Dermis microvascular lymphatic vessel endothelial cell (primary cell): ENCODE measurements around the gene SLC2A9. TPM values are rescaled to one million over a fixed set of nuclear protein-coding genes. Genes with fewer than 3 reads are reported as not detected.
"Not testable (repeated sequence)": the region's sequence is repeated elsewhere in the genome, so short reads cannot be mapped to it uniquely, and the experiment has no call there.

ENCODE experiments used
- DNase-seq, 2 donors: peaks; one replicate each; pipeline versions ENCODE4 v3.0.0 to v3.0.0-alpha.2; 2010; ENCODE audit warnings: low read depth in 2 of 2
- total RNA-seq: library from RNA; depleted of rRNA; stranded (reverse); fragments of >200 nt; gene quantifications from 2 replicates; pipeline ENCODE4 v1.2.1, GENCODE V29; 2014

SLC2A9 gene
- total RNA-seq, 1 donor from 2014 or later = 0.90 TPM

DNA sequence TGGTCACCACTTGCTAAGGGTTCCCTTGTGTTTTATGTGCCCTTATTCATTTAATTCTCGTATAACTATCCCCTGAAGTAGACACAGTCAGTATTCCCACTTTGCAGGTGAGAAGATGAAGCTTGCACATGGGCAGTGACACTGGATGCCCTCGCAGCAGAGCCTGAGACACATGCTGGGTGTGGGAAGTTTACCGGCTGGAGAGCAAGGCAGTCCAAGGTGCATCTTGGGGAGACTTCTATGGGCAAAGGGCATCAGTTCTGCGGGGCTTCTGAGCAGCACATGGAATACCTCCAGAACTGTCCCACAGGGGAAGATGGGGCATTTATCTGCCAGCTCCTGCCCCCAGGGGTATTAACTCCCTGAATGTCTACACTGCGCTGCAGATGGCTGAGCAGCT is 92.2 kb downstream of the SLC2A9 start:
- DNase-seq = no peak

DNA sequence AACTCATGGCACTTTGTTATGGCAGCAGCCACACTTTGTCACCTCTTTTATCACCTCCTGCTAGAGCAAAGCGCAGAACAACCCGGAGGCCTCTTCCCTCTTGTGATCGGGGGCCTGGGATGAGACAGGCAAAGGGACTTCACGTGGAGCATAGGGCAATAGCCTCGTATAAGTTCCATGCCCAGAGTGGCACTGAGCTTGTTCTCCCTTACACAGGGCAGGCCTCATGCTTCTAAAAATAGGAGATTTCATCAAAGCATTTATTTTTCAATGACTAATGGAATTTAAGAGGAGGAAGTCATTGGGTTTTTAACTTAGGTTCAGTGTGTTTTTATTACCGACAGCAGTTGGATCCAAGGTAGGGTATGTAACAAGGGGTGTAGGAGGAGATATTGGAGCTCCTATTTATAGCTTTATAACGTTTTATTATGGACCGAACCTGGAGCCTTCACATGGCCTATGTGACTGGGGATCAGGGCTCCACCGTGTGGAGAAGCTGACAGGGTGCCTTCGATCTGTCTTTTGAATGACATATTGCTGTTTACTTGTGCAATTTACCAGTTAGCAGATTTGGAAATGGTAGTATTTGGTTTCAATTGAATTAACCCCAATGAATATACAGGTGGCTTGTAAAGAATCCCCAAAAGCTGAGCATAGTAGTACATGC is 93.8 kb downstream of the SLC2A9 start:
- DNase-seq = no peak

DNA sequence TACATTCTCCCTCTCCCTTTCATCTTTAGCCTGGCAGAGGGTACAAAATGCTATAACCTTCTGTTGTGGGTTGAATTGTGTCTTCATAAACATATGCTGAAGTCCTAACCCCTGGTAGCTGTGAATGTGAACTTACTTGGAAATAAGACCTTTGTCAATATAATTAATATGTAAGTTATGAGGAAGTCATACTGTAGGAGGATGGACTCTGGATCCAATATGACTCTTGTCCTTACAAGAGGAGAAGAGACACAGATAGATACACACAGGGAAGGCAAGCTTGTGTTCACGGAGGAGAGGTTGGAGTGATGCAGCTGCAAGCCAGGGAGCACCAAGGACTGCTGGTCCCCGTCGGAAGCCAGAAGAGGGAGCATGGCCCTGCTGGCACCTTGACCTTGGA is 94.7 kb downstream of the SLC2A9 start:
- no peak for DNase-seq

DNA sequence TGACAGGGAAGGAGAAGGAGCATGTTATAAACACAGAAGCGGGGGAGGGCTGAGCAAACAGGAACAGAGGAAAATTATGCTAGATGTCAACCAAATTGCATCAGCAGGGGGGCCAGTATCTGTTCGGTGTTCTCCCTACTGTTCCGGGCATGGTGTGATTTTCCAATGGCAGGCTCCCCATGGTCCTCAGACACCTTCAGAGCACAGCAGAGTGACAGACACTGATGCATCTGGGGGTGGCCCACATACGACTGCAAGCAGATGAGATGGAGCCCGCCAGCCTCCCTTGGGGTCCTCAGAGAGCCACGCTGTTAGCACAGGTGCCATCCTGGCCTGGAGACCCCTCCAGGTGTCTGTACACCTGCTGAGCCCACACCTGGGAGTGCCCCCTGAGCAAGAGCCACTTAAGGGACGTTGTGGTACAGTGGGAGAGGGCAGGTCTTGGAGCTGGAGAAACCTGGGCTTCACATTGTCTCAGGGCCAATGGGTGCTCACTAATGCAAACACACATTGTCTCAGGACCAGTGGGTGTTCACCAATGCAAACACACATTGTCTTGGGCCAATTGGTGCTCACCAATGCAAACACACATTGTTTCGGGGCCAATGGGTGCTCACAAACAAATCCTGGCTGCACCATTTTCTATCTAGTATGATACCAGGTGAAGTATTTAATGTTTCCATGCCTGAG is 95.4 kb downstream of the SLC2A9 start:
- DNase-seq = no peak

DNA sequence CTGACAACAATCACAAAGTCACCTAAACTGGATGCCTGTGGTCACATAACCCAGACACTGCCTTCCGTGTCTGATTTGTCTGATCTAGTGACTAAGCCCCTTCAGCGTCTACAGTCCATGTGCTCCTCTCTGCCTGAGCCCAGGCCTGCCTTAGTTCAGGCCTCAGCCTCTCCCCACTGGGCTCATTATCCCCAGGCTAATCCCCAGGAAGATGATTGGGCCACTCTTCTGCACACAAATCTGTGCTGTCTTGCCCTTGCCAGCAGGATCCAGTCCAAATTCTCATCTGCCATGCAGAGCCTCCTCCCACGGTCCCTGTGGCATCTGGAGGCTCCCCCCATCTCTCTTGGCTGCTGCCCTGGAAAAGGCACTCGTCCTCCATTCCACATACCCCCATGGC is 96.5 kb downstream of the SLC2A9 start:
- no peak for DNase-seq

DNA sequence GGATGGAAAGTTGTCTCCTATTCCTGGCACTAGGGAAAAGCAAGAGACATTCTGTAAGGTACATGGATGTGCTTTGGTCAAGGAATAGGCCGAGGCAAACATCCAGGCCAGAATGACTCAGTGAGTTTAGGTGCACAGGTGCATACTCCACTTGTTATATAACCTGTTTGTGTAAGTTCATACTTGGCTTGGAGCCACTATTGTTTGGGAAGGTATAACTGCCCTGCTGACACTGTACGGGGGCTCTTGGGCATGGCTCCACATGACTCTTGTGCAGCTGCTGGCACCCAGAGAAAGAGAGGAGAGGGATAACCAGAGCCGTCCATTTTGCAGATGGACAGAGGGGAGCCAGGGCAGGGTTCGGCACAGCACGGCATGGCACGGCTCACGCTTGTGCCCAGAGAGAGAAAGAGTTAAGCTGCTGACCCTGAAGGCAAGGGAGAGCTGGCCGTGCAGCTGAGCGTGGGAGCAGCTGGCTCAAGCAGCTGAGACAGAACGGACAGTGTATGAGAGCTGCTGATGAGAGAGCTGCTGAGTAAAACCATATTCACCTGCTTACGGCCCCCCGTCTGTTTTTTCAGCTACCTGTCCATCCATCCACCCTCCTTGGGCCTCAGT is 98.0 kb downstream of the SLC2A9 start:
- no peak for DNase-seq

DNA sequence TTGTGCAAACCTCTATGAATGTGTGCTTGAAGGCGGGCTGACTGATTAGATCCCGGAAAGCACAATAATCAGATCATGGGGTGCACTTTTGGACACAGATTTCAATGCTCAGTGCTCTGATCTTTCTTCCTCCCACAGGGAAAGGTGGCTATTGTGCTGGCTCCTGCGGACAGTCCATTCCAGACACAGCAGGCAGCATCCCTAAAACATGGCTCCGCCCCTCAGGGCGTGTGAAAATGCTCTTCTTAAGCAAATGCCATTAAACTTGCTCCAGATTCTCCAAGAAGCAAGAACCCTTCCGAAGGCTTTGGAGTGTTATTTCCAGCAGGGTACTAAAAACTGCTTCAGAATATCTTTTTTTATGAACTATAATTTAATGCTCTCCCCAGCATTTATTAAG is 100.0 kb downstream of the SLC2A9 start:
- DNase-seq = no peak

DNA sequence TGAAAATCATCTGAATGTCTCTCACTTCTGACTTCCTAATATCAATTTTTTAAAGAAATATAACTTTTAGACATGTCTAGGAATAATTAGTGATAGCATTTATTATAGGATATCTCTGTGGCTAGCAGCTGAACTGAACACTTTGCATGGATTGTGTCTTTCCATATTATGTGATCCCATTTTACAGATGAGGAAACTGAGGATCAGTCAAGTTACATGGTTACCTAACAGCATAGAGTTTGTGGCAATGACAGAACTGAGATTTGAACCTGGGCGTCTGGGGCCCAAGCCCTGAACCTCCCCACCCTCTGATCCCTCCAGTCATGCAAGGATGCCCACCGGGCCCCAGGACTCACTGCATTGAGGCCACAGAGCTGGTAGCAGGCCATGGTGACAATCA is 101.3 kb downstream of the SLC2A9 start:
- DNase-seq = no peak

DNA sequence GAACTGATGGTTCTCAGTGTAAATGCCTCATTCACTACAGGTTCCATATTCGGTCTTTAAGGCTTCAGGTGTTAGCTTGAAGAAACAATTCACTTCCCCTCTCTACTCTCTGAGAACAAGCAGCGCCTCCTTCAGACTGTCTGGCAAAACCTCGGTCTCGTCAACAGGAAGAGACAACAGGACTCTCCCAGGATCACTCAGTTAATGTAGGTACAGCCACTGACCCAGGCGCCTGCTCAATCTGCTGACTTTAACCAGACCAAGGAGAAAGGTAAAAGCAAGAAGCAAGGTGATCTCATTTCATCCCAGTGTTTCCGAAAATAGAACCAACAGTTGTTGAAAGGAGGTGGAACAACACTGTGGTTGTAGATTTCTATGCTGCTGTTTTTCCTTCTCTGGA is 102.2 kb downstream of the SLC2A9 start:
- no peak for DNase-seq

DNA sequence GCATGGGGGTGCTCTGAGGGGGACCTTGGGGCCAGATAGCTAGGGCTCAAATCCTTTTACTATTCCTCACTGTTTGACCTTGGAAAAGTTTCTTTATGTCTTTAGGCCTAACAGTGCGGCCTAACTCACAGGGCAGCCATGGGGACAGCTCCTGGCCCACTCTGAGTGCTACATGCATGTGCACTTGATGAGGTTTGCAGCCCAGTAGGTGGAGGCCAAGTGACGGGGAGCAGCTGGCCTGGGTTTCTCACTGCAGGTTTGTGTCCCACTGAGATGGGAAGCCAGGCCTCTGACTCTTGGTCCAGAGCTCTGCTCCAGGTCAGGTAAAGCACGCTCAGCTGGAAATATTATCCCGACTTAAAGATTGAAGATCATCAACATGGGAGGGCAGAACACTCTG is 102.8 kb downstream of the SLC2A9 start:
- DNase-seq = no peak

DNA sequence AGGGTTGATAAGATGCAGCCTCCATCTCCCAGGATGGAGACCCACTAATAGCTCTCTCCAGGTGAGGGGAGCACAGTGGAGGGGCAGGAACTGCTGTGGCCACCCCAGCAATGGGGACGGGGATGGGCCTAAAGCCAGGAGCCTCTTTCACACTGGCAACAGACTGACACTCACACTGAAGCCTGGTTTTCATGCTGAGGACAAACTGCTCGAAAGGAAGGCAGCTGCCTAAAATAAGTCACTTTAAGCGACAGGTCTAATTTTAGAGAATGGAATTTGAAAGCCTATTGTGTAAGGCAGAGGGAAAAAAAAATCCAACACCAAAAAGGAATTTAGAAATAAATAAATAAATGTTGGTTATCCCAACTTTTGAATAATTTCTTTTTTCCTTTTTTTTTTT is 104.4 kb downstream of the SLC2A9 start:
- no peak for DNase-seq

DNA sequence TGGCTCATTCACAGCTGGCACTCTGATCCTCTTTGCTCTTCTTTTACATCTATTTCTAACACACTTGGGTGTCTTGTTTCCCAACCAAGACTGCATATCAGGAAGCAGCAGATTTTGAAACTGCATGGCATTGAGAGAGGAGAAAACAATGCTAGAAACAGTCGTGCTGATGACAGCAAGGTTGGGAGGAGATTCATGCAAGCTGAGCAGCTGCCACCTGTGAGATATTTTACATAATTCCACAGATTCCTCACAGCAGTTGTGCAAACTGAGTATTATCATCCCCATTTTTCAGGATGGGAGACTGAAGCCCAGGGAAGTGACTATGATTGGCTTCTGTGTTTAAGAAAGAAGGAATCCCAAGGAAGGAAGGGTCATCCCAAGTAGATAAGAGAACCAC is 105.0 kb downstream of the SLC2A9 start:
- DNase-seq = no peak

DNA sequence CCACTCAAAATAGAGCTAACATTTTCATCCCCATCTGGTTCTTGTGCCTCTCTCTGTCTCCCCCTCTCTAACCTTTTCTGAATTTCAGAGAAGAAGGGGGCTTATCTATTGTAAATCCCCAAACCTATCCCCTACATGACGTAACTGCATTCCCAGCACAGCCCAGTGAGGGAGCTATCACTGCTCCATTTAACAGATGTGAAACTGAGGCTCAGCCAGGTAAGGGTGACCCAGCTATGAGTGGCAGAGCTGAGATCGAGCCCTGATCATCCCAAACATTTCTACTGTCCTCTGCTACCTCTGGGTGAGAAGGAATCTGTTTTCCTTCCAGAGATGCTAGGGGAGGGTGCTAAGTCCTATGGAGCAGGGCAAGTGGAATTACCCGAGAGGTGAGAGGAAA is 107.5 kb downstream of the SLC2A9 start:
- no peak for DNase-seq

DNA sequence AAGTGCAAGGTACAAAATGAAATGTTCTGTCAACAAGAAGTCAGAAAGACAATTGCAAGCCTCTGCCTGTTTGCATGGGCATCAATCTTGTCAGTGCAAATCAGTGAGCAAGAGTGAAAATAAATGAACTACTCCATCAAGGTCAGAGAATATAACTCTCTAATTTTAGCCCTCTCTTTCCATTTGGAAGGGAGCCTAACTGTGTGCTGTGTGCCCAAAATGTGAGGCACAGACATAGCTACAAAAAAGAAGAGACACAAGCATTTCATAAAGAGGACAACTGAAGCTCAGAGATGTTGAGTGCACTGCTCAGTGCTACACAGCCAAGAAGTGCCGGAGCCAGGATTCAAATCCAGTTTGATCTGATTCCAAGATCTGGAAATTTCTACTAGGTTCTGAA is 114.3 kb downstream of the SLC2A9 start:
- DNase-seq = no peak

DNA sequence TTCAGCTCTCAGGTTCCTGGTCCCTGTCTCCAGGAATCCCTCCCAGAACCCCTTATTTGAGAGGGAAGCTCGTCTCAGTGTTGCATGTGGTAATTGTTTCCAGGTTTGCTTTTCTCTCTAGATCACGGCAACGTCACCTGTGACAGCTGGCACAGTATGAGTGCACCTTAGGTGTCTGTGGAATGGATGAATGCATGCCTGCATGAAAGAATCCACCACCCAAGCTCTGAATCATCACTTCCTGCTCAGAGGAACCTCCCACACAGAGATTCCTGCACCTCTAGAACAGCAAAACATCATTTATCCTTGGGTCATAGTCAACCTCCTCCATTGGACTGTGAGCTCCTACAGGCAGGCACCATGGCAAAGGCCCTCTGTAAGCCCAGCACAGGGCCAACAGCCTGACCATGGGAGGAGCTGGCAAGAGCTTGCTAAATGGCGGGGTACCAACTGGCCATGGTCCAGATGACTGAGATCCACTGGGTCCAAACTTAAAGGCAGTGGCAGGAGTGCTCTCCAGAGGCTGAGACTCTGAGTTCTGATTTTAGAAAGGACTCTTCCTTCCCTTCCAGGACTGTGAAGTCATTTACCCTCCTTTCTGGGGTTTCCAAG is 116.2 kb downstream of the SLC2A9 start:
- no peak for DNase-seq

DNA sequence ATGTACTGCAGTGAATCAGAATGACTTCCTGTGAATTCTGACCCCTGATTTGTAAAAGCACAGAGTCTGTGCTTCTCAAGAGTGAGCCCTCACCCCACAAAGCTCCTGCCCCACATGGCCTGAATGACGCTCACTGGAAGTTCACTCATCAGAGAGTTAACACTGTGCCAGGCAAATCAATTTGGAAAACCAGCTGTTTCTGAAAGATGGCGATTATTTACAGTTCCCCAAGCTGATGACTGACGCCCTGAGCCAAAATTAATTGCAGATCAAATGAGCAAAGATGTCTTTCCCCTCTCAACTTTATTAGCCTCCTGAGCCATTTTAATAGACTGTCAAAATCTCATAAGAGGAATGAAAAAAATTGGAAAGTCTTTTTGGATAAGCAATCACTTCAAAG is 118.0 kb downstream of the SLC2A9 start:
- no peak for DNase-seq

DNA sequence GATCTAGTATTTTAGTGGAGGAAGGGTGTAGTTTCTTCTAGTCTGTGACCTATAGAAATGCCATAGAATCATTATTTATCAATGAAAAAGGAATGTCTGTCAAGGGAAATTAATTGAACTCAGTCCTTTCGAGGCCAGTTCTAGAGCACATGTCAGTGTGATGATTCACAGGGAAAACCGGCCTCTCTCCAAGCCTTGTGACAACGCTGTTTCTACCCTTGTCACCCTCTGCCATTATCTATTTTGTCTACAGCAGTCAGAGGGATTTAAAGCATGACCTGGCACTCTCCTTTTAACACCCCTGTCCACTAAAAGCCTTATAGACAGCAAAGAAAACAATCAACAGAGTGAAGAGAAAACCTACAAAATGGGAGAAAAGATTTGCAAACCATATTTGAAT is 120.0 kb downstream of the SLC2A9 start:
- no peak for DNase-seq

DNA sequence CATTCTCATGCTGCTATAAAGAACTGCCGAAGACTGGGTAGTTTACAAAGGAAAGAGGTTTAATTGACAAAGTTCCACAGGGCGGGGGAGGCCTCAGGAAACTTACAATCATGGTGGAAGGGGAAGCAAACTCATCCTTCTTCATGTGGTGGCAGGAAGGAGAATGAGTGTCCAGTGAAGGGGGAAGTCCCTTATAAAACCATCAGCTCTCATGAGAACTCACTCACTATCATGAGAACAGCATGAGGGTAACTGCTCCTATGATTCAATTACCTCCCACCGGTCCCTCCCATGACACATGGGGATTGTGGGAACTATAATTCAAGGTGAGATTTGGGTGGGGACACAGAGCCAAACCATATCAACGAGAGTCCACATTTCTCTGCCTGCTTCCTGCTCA is 120.7 kb downstream of the SLC2A9 start:
- DNase-seq = not testable (repeated sequence)

DNA sequence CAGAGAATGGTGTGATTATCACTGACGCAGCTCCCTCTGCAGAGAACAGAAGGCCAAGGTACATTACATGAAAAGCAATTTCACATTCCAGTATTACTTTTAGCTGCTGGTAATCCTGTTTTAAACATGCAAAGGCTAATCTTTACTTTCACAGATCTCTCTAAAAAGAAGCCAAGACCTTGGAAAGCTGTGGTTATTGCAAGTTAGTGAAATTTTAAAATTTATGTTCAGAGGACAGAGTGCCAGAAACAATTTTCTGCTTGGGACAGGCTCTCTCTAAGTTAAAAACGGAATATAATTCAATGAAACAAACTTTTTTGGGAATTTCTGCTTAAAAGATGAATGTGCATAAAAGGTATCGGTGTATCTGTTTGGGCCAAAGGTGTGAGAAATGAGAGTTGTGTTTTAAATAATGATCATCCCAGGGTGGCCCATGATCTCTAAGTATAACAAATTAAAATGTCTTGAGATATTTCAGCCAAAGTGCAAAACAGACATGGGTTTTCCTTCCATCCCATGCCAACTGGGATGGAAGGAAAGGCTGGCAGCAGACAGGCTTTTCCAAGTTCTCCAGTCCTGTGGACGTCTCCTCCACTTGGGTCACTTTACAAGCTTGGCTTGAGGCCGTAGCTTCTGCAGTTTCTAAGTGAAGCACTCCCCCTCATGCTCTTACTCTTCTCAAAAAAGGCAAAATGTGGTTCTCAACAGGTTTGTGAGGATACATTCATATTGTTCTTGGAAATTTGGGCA is 121.8 kb downstream of the SLC2A9 start:
- no peak for DNase-seq

DNA sequence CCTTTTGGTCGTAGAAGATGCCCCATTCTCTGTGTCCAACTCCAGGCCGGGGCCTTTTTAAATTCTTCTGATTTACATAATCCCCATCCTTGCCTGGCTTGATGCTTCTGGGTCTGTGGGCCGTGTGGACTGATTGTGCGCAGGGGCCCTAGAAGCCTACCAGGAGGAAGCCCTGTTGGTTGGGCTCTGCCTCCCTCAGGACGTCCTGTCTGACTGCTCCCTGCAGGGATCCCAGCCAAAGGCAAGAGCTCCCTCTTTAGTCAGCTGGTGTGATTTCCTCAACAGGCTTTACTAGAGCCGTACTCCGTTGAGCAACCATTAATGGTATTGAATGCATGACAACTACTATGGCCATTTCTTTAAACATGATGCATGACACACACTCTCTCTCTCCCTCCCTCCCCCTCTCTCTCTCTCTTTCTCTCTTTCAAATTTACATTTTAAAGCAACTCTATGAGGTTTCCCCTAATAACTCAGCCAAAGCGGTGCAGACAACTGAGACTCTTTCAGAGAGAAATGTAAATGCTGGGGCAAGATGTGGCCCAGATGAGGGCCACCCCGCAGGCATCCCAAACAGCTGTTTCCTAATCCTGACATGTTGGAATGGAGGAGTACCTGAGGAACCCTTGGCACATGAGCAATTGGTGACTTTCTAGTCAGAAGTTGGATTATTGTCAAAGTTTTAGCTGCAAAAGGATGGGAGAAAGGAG is 122.5 kb downstream of the SLC2A9 start:
- peak; percentile 49 to 55 for DNase-seq

DNA sequence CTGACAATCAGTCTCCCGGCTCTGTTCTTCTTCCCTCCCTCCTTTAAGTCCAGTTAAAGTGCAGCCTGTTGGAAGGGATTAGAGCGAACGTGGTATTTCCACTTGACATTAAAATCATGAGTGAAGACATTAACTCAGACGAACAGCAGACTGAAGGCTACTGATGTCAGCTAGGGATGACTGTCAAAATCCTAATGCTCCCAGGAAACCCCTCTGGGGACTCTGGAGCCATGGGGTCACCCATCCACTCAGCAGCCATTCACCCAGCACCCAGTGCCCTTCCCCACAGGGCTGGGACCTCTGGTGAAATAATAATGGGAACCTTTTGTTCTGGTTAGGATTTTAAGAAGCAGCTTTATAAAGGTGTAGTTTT is 126.0 kb downstream of the SLC2A9 start:
- DNase-seq = no peak
